ENCODE data around the gene SORT1.

DNA sequence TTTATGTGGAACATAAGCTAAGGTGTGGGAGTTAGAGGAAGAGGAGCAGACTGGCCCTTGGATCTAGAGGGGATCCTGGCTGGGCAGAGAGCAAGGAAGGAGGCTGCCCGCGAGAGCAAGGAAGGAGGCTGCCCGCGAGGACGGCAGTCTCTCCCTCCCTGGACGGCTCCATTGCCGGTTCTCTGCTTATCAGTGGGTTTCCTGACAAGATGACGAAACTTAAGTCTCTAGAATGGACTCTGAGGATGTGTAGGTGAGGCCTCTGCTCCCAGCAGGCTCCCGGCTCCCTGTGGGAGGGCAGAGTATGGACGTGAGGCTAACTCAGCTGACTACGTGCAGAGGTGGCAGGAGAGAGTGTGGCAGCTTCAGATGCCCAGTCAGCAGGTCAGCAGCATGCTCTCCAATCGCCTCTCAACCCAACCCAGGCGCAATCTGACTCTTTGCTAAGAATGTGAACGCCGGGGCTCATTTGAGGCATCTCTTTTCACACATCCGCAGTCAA is 97.0 kb downstream of the SORT1 start:
- TF ChIP-seq RXRA (IDR thresholded peaks at IDR 0.05; ENCODE audit: insufficient read depth, low read depth, low read length) (no peak), HDAC2 (IDR thresholded peaks at IDR 0.05; ENCODE audit: borderline replicate concordance in 1 of 2, low read depth in 2 of 2, low read length in 2 of 2) (no peak), TEAD4 (IDR thresholded peaks at IDR 0.05; ENCODE audit: low read depth, low read length) (no peak)
